GM19372 (cell line): ENCODE measurements around the gene PARD3.

Source experiments
- ATAC-seq: cut with Tn5 transposase; IDR thresholded peaks from one replicate; pipeline ENCODE4 v1.9.1; 2021; ENCODE audit warnings: mild to moderate bottlenecking, low read depth, moderate library complexity; ENCODE audit not compliant: unreplicated experiment

Gene PARD3

GRCh38 chr10:34137955-34138354 lies 677.1 kb downstream of the PARD3 start:
- no peak for ATAC-seq

- no peak for ATAC-seq
These were observed 677.9 kb downstream of the PARD3 start for GRCh38 chr10:34137201-34137600.

GRCh38 chr10:34135515-34135914 lies 679.6 kb downstream of the PARD3 start:
- peak; percentile 83 for ATAC-seq

- ATAC-seq: no peak
These were observed 680.5 kb downstream of the PARD3 start for GRCh38 chr10:34134602-34135001.

- no peak for ATAC-seq
These were observed 681.7 kb downstream of the PARD3 start for GRCh38 chr10:34133406-34133805.

GRCh38 chr10:34131152-34131551 lies 683.9 kb downstream of the PARD3 start:
- no peak for ATAC-seq

GRCh38 chr10:34127676-34128075 lies 687.4 kb downstream of the PARD3 start:
- ATAC-seq: no peak

- ATAC-seq: no peak
These were observed 688.5 kb downstream of the PARD3 start for GRCh38 chr10:34126371-34127151.

- no peak for ATAC-seq
These were observed 689.4 kb downstream of the PARD3 start for GRCh38 chr10:34125702-34126101.

GRCh38 chr10:34124522-34125035 lies 690.5 kb downstream of the PARD3 start:
- no peak for ATAC-seq

GRCh38 chr10:34121781-34122622 lies 693.1 kb downstream of the PARD3 start:
- ATAC-seq: peak; percentile 81

- no peak for ATAC-seq
These were observed 693.9 kb downstream of the PARD3 start for GRCh38 chr10:34121125-34121753.

GRCh38 chr10:34119456-34119855 lies 695.6 kb downstream of the PARD3 start:
- ATAC-seq: no peak

GRCh38 chr10:34116681-34117271 lies 698.3 kb downstream of the PARD3 start:
- no peak for ATAC-seq

- no peak for ATAC-seq
These were observed 698.9 kb downstream of the PARD3 start for GRCh38 chr10:34116220-34116641.

GRCh38 chr10:34114914-34115313 lies 700.2 kb downstream of the PARD3 start:
- ATAC-seq: no peak

GRCh38 chr10:34113504-34114225 lies 701.4 kb downstream of the PARD3 start:
- no peak for ATAC-seq

- ATAC-seq: no peak
These were observed 702.8 kb downstream of the PARD3 start for GRCh38 chr10:34112171-34112782.

GRCh38 chr10:34111179-34111578 lies 703.9 kb downstream of the PARD3 start:
- no peak for ATAC-seq
